GM18505 (cell line): ENCODE data around the gene ANXA9.

Experiments used
- ATAC-seq: cut with Tn5 transposase; IDR thresholded peaks from one replicate; pipeline ENCODE4 v1.9.1; 2021; ENCODE audit not compliant: unreplicated experiment
- POLR2A ChIP-seq: IDR thresholded peaks from 4 replicates; pipeline ENCODE4 v1.6.1; 2011; ENCODE audit warnings: borderline replicate concordance; ENCODE audit not compliant: insufficient read depth, insufficient read length; ENCODE audit errors: extremely low read depth

Gene ANXA9

GRCh38 chr1:150970808-150971582 is 11.1 kb upstream of the ANXA9 start:
- no peak for TF ChIP-seq POLR2A
- no peak for ATAC-seq

DNA sequence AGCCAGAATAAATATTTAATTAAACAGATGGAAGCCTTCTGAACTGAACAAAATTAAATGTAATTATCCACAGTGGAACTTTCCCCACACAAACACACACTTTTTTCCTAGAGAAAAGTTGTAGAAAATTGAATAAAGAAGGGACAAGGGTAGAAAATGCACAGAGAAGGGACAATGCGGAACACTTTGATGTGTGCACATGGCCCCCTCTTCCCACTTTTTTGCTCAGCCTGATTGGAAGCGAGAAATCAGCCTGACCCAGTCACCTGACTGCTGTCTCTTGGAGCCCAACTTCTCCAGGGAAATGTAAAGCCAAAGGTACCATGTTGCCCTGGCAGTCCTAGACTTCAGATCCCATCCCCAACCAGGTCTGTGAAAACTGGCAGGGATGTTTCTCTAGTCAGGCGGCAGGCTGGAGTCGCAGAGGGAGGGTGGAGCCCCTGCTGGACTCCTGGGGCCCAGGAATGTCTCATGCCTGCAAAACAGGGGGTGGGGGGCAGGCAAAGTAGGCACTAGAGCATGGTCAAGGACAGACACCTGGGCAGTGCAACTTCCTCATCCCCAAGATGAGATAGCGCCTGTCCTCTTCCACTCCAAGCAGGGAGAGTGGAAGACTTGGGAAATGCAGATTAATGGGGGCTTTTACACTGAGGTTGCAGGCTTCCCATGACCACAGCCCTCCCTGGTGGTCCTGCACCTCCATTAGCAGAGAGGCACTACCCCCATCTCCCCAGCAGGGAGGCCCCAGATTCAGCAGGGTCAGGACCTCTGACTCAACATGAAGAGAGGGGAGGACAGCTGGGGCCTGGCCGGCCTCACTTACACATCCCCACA is 10.3 kb upstream of the ANXA9 start:
- no peak for ATAC-seq
- no peak for TF ChIP-seq POLR2A

- no peak for TF ChIP-seq POLR2A
- ATAC-seq, result no peak
Observed at GRCh38 chr1:150972417-150972940, 9.6 kb upstream of the ANXA9 start.

DNA sequence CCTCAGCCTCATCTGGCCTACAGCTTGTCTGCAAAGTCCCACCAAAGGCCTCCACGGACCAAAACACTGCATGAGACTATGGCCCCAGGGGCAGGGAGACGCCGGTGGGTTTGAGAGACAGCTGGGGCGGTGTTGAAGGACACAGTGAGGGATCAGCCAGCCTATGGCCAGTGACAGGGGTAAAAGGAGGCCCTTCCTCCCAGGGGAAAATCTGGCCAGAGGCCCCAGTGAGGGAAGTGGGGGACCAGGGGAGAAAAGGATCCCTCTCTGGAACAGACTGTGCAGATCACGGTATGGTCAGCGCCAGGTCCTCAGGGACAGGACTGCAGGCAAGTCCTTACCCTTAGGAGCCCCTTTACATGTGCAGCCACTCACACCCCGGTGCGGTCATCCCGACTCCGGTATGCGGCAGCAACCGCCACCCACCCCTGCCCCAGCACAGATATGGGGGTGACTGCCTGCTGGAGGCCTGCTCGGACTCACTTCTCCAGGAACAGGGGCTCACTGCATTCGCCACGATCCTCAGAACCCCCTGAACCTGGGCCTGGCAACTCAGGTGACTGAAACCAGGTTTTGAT is 8.7 kb upstream of the ANXA9 start:
- ATAC-seq, result no peak

GRCh38 chr1:150973836-150974579 is 8.1 kb upstream of the ANXA9 start:
- TF ChIP-seq POLR2A, result peak; percentile 3
- ATAC-seq, result peak; percentile 43

More for the DNA sequence above, 8.7 kb upstream of the ANXA9 start:
- peak; percentile 7 for TF ChIP-seq POLR2A

DNA sequence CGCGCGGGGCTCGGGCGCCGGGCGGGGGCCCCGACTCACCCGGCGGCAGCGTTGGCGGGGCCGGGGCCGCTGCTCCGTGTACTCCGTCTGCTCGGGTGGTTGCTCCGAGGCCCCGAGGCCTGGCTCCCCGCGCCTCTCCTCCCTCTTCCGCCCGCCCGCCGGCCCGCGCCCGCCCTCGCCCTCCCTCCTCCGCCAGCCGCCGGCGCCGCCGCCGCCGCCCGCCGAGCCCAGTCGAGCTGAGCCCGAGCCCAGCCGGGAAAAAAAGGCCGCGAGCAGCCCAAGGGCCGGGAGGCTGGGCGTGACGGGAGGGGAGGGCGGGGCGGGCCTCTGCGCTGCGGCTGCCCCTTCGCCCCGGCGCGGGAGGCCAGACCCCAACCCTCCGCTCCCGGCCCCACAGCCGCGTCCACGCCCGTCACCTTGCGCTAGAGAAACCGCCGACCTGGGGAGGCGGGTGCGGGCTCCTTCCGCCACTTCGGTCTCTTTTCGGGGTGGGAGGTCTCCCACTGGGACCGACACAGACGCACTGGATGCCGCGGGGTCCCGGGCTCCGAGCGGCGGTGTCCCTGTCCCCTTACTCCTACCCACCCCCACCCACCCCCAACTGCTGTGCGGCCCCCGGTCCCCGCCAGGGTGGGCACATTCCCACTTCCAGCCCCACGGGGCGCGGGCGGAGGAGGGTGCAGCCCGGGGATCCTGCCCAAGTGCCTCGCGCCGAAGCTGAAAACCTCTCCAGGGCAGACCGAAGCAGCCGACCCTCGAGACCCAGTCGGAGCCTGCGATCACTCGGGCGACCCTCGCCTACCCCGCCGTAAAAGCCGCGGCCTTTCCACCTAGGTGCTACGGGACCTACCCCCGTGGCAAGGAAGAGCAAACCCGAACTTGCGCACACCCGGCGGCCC is 7.3 kb upstream of the ANXA9 start, which contains the start of gene CERS2:
CERS2 (minus strand) TSS at position 256 of the 899 bp plus-strand sequence. CDS start 5,745 bp downstream, outside the sequence.
- peak; percentile 60 for TF ChIP-seq POLR2A
- ATAC-seq, result peak; percentile 50

DNA sequence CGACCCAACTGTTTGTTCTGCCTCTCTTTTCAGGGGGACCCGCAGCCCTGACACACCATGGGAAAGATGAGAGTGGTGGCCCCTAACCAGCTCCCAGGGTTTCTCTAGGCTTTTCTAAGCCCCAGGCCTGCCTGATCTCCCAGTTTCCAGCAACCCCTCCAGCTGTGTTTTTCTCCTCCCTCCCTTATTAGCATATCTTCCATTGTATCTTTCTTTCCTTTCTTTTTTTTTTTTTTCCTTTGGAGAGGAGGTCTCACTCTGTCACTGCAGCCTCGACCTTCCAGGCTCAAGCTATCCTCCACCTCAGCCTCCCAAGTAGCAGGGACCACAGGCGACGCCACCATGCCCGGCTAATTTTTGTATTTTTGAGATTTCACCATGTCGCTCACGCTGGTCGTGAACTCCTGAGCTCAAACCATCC is 5.7 kb upstream of the ANXA9 start:
- TF ChIP-seq POLR2A, result no peak
- no peak for ATAC-seq

GRCh38 chr1:150976879-150977694 is 5.0 kb upstream of the ANXA9 start:
- no peak for ATAC-seq

GRCh38 chr1:150979092-150980056 is 2.7 kb upstream of the ANXA9 start:
- no peak for ATAC-seq
- TF ChIP-seq POLR2A, result no peak

More at GRCh38 chr1:150976879-150977694, 5.0 kb upstream of the ANXA9 start:
- no peak for TF ChIP-seq POLR2A

DNA sequence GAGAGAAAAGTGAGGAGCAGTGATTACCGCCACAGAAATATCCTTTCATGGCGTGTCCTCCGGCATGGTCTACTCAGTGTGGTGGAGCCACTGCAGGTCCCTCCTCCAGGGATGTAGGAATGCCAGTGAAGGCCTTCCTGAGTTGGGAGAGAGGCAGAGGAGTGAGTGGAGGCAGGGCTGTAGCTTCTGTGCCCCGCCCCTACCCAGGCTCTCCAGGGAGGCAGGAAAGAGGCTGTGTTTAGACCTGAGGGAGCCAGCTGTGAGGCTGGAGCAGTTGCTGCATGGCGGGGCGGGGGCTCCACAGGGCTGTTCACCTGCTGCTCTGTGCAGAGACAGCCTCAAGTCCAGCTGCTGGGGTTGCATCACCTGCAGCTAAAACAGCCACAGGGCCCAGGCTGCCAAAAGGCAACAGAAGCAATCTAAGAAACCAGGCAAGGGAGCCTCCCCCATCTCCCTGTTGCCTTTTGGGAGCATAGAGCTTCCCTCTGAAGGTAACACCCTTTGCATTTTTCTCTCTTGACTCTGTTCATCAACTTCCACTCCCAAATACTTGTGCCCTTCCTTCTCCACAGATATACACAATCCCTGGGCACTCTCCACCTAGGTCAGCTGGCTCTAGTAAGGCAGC is 801 bp upstream of the ANXA9 start:
- ATAC-seq, result no peak

More for the DNA sequence above, 801 bp upstream of the ANXA9 start:
- TF ChIP-seq POLR2A, result no peak
